ENCODE data around the gene MEST. TPM values are rescaled to one million over a fixed set of nuclear protein-coding genes. Genes with fewer than 3 reads are reported as not detected.

Gene MEST
- total RNA-seq, 4 donors from 2014 or later = 7.5 to 17.5 (median 12.4) TPM

DNA sequence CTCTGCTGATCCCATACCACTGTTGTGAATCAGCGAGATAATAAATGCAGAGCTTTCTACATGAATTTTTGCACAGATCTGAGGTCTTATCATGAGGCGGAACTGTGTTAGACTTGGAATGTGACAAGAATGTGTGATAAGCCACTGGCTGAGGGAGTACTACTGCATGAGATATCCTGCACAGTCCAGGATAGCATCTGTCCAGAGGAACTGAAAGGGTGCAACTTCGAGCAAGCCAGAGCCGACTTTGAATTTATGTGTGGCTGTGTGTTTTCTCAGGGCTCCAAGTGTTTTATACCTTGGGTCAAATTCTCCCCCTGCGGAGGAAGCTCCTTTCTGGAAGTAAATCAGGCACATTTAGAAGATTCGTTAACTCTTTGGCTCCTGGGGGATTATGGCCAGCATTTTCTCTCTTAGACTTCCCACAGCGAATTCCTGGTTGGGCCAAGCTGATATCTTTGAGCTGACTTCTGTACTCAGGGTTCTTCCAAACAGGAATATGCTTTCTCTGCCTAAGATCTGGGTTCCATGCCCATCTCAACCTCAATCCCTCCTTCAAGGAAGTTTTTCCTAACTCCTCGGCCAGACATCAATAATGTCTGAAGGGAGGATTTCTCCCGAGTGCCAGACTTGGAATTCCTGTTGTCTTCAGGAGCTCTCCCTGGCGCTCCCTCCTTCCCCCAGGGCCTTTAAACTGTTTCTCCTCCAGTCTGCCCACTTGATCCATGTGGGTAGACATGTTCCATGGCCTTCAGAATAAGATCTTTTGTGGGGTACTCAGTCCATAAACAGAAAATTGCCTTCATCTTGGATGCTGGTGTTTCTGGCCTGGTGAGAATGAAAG, 2.5 kb upstream of the MEST start:
- no peaks in the 10 kb centered on the region for H3K9me3 ChIP-seq
- peaks cover 5% of the 10 kb centered on the region for H3K27me3 ChIP-seq
- no peak overlapping the region for H3K4me3 ChIP-seq
- TF ChIP-seq, protein P1, sequence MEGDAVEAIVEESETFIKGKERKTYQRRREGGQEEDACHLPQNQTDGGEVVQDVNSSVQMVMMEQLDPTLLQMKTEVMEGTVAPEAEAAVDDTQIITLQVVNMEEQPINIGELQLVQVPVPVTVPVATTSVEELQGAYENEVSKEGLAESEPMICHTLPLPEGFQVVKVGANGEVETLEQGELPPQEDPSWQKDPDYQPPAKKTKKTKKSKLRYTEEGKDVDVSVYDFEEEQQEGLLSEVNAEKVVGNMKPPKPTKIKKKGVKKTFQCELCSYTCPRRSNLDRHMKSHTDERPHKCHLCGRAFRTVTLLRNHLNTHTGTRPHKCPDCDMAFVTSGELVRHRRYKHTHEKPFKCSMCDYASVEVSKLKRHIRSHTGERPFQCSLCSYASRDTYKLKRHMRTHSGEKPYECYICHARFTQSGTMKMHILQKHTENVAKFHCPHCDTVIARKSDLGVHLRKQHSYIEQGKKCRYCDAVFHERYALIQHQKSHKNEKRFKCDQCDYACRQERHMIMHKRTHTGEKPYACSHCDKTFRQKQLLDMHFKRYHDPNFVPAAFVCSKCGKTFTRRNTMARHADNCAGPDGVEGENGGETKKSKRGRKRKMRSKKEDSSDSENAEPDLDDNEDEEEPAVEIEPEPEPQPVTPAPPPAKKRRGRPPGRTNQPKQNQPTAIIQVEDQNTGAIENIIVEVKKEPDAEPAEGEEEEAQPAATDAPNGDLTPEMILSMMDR (IDR thresholded peaks at IDR 0.05) = no peak
- no peak for TF ChIP-seq POLR2A (IDR thresholded peaks at IDR 0.05)
- no peak for TF ChIP-seq POLR2AphosphoS5 (IDR thresholded peaks at IDR 0.05)
- TF ChIP-seq EP300 (IDR thresholded peaks at IDR 0.05) = no peak
- peaks cover 21% of the 10 kb centered on the region for H3K4me1 ChIP-seq
- H3K27ac ChIP-seq = no peak overlapping the region
- DNase-seq (ENCODE audit: low spot score in 2 of 2) = no peak
- WGBS = 76% methylated on average over 10 of the region's 10 CpGs
- no peaks in the 10 kb centered on the region for H3K36me3 ChIP-seq

DNA sequence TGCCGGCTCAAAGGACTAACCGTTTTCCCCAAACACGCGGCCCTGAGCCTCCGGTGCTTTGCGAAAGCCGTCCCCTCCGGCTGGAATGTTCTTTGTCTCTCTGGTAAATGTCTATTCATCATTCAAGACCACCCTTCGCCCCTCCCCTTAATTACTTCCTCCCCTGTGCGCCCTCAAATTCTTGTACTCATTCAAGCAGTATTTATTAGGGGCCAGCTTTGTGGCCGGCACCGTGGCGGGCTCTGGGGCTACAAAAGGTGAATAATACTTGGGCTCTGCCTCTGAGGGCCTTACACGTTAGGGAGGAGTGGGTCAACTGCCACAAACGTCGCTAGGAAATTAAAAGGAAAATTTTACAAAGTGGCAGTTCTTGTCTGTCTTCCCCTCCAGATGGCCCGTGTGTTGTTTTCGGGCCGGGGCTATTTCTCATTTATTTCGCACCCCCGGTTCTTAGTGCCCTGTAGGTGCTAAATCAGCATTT, 1.5 kb upstream of the MEST start:
- no peak for TF ChIP-seq POLR2A (IDR thresholded peaks at IDR 0.05)
- TF ChIP-seq POLR2AphosphoS5 (IDR thresholded peaks at IDR 0.05) = no peak
- TF ChIP-seq, protein P1 (IDR thresholded peaks at IDR 0.05) = no peak
- TF ChIP-seq EP300 (IDR thresholded peaks at IDR 0.05) = no peak
- Histone ChIP-seq H3K4me3 (peak overlapping the region; percentile 53), H3K4me1 (peaks cover 21% of the 10 kb centered on the region), H3K36me3 (no peaks in the 10 kb centered on the region), H3K9me3 (no peaks in the 10 kb centered on the region), H3K27me3 (no peaks in the 10 kb centered on the region), H3K27ac (no peak overlapping the region)
- WGBS = 75% methylated on average over 21 of the region's 21 CpGs
- DNase-seq (ENCODE audit: low spot score in 2 of 2) = no peak

DNA sequence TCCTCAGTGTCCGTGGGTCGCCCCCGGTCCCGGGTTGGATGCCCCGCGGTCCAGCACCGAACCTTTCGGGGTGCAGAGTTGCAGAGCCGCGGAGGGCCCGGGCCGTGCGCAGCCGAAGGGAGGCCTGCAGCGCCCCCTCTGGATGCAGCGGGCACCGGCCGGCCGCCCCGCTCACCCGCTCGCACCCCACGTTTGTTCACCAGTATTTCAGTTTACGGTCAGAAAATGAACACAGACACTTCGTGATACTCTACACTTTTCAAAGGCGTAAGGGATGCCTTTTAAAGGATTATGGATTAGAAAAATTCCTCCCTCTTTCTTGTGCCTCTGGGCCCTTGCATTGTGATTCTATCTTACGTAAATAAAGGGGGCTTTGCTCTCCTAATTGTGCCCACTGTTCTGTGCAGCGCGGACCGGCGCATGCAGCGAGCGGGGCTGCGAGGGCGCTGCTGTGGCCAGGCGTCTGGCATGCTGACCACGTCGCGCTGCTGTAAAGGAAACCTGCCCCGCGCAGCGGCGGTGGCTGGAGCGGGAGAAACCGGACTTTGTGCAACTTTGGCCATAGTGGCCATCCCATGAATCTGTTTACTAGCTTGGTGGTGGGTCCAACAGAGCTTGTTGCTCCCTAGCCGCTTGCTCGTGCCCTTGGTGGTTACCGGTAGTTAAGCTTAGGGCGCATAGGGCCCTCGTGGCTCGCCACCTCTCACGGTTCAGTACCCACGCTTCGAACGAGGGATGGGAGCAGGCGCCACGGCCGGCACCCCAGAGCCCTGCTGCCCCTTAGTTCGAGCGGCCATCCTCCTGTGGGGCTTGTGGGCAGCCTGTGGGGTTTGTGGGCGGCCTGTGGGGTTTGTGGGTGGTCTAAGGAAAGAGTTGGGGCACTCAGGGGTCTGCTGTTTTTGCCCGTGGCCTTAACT, 739 bp upstream of the MEST start:
- H3K4me3 ChIP-seq = peak overlapping the region; percentile 53
- no peaks in the 10 kb centered on the region for H3K36me3 ChIP-seq
- TF ChIP-seq, protein P1 (IDR thresholded peaks at IDR 0.05) = peak; percentile 30 to 74
- no peak for TF ChIP-seq EP300 (IDR thresholded peaks at IDR 0.05)
- no peak overlapping the region for H3K27ac ChIP-seq
- no peaks in the 10 kb centered on the region for H3K27me3 ChIP-seq
- H3K4me1 ChIP-seq = peaks cover 18% of the 10 kb centered on the region
- WGBS = 64% methylated on average over 39 of the region's 62 CpGs
- DNase-seq (ENCODE audit: low spot score in 2 of 2) = no peak
- no peaks in the 10 kb centered on the region for H3K9me3 ChIP-seq

DNA sequence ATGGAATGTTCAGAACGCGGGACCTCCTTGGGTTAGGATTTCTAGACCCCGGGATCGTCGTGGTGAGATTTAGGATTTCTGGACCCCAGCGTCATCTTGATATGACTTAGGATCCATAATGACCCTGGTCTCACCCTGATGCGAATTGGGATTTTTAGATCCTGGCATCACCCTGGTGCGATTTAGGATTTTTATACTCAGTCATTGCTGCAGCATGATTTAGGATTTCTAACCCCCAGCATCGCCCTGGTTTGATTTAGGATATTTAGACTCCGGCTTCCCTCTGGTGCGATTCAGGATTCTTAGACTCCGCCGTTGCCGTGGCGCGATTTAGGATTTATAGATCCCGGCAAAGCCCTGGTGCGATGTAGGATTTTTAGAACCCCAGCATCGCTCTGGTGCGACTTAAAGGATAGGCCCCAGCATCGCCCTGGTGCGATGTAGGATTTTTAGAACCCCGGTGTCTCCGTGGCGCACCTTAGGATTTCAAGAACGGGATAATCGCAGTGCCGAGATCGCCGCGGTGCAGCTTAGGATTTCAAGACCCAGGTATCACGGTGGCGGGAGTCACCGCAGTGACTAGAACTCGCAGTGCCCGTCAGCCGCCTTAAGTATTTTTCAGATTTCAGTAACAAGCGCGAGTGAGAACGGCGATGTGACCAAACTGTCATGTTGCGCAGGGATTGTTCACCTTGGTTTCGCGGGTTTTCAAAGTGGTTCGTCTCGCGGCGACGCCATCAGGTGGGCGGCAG, 814 bp downstream of the MEST start:
- H3K27ac ChIP-seq = no peak overlapping the region
- peaks cover 14% of the 10 kb centered on the region for H3K4me1 ChIP-seq
- 70% methylated on average over 44 of the region's 50 CpGs for whole genome bisulfite sequencing
- TF ChIP-seq POLR2AphosphoS5 (IDR thresholded peaks at IDR 0.05) (no peak), EP300 (IDR thresholded peaks at IDR 0.05) (no peak), POLR2A (IDR thresholded peaks at IDR 0.05) (no peak)
- TF ChIP-seq, protein P1 (IDR thresholded peaks at IDR 0.05) = no peak
- no peaks in the 10 kb centered on the region for H3K27me3 ChIP-seq
- peak overlapping the region; percentile 53 for H3K4me3 ChIP-seq
- no peaks in the 10 kb centered on the region for H3K36me3 ChIP-seq
- DNase-seq (ENCODE audit: low spot score in 2 of 2) = no peak
- H3K9me3 ChIP-seq = no peaks in the 10 kb centered on the region
